SW480 (cell line): Measurements from ENCODE around the gene MLN.

Experiments
- DNase-seq: peaks from one replicate; pipeline ENCODE4 v3.0.0-alpha.2; 2016; ENCODE audit warnings: low spot score

The MLN gene

GRCh38 chr6:33803571-33804053 is at the start of gene MLN:
Gene MLN (minus strand): TSS chr6:33804003. CDS start chr6:33801163, 2,840 bp downstream.
- DNase-seq, result no peak

GRCh38 chr6:33853026-33853425 is 49.2 kb upstream of the MLN start:
- no peak for DNase-seq

GRCh38 chr6:33851959-33852358 is 48.2 kb upstream of the MLN start:
- peak; percentile 13 for DNase-seq

GRCh38 chr6:33850869-33851541 is 47.2 kb upstream of the MLN start:
- DNase-seq, result no peak

DNA sequence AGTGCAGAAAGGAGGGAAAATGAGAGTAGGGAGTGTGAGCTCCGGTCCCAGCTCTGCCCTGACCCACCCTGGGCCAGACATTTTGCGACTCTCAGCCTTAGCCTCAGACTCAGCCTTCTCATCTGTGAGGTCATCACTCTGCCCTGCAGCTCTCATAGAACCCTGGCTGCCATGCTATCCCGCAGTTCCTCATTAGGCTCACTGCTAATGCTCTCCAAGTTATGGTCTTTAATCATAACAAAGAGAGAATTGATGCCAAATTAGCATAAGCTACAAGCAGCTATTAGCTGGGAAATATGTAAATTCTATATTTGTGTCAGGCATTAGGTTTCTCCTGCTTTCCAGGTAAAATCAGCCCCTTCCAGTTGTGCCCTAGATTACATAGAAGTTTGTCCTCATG is 46.5 kb upstream of the MLN start:
- DNase-seq, result no peak

DNA sequence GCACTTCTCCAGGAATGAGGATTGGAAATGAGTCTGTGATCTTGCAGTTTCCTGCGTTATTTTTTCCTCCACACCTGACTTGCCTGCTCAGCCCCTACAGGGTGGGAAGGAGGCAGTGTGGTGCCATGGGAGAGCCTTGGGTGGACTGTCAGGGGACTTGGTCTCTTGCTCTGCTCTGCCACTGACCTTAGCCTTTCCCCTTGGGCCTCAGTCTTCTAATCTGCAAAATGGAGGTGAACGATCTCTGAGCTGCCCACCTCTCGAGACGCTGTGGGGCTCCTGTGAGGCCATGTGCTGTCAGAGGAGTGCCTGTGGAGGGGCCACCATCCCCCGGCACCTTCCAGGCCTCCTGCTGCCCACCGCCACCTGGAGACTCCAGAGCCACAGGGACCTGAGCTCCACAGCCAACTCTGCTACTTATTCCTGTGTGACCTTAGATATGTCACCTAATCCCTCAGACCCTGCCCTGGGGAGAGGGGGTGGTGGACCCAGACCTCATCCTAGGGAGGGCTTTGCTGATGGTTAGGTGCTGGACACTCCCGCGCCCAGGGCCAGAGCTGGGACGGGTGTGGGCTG is 45.8 kb upstream of the MLN start:
- DNase-seq, result no peak

DNA sequence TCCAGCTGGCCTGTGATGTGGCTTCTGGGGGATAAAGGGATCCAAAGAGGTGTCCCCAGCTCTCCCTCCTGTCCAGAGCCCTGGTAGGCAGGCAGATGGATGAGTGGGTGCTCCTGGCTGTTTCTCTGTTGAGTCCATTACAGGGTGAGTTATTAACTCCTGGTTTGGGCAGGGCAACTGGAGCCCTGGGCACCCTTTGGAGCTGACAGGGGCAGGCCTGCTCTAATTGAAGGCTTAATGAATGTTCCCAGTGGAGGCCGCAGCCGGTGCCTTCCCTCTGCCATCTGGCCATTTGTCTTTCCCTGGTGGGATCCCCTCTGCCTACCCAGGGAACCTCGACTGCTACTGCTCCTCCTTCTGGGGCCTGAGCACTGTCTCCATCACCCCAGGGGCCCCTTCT is 44.7 kb upstream of the MLN start:
- no peak for DNase-seq

GRCh38 chr6:33847867-33848266 is 44.1 kb upstream of the MLN start:
- DNase-seq, result no peak

- DNase-seq, result no peak
Observed at GRCh38 chr6:33847078-33847477, 43.3 kb upstream of the MLN start.

DNA sequence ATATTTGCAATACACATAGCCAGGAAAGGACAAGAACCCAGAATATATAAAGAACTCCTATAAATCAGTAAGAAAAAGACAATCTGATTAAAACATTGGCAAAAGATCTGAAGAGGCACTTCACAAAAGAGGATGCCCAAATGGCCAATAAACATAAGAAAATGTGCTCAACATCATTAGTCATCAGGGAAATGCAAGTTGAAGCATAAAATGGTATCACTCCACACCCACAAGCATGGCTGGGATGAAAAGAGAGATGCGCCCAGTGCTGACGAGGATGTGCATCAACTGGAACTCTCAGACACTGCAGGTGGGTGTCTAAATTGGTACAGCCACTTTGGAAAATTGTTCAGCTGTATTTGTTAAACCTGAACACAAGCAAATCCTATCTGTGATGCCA is 42.4 kb upstream of the MLN start:
- DNase-seq, result no peak

DNA sequence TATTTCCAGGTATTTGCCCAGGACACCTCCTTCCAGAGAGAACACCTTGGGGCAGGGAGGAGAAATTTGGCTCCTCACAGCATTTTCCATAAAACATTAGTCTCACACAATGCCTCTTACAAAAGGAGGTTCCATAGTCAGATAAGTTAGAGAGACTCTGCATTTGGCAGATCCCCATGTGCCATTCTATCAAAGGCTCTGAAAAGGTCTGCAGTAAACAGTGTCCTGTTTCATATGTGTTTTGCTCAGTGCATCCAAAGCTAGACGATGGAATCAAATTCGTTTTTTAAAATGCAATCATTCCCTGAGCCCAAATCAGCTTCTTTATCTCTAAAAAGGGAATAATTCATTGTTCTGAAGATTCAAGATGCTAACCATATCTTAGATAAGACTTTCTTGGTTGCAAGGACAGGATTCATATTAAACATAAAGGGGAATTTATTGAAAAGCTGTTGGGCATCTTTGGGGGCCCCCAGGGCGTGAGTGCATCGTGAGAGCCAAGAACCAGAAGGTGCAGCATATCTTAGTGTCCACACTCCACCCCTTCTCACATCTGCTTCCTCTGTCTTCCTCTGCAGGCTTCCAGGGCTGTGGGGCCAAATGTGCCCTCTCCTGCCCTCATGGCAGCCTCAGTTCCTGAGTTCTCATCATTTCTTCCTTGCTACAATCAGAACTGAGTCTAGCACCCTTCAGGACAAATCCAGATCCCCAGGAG is 41.4 kb upstream of the MLN start:
- DNase-seq, result no peak

- DNase-seq, result no peak
Observed at GRCh38 chr6:33843131-33844121, 39.6 kb upstream of the MLN start.

- no peak for DNase-seq
Observed at GRCh38 chr6:33841868-33842267, 38.1 kb upstream of the MLN start.

DNA sequence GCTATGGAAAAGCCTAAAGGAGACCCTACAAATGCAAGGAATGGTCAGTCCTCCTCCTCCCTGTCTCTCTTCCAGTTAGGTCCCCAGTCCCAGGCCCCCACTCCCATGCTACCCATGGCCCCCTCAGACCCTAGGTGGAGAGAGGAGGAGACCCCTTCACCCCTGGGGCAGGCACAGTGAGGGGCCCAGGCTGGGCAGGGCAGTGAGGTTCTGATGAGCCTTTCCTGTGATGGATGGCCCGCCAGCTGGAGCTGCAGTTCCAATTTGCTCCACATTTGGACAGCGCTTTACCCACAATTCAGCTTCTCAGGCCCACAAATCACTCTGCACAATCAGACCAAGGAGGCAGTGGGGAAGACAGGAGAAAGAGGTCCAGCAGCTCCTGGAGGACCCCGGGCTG is 37.3 kb upstream of the MLN start:
- no peak for DNase-seq

DNA sequence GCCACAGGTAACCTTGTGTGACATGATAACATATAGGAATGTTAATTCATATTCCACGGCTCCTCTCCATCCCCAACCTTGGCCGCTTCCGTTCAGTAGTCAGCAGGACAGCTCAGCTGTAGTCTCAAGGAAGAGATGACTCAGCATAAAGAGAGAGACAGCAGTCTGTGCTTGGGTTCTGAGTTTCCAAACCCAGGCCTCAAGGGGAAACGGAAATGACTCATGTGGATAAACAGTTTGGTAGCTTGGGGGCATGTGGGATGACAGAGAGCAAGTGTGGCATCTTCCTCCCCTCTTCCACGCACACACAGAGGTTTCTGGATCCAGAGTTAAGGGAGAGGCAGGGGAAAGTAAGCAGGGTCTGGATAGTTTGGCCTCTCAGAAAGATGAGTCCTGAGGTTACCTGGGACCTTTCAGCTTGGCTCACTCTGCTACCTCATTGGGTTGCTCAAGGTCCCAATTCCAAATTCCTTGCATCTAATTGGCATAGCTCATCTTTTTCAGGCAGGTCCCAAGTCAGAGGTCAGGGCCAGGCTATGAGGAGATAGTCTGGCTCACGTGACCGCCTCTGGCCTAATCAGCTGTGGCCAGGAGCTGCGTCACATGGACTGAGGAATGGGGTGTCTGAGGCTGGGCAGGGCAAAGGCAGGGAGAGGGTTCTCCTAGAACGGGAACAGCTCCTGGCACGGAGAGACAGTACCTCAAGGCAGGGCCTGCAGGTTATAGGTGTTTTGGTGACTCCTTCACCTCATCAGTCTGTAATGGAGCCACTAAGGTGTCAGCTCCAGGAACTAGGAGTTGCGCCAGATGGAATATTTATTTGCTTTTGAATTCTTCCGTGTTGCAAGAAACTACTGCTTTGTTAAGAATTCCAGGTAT is 36.5 kb upstream of the MLN start:
- DNase-seq, result peak; percentile 76

GRCh38 chr6:33839399-33840047 is 35.7 kb upstream of the MLN start:
- no peak for DNase-seq

DNA sequence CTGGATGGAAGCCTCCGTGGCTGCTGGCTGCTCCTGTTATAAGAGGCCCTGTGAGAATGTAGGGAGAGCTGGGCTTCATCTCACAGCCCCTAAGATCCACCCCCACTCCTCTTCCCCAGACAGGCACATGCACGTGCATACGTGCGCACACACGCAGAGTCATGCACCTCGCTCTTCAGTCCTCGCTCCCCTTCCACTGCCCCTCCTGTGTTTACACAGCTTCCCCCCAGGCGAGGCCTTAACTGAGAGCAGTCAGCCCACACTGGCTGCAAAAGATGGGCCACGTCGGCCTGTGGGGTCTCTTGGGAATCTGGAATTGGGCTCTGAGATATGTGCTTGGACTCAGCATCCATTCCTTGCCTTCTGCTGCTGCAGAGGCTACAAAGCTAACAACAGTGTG is 35.2 kb upstream of the MLN start:
- no peak for DNase-seq

DNA sequence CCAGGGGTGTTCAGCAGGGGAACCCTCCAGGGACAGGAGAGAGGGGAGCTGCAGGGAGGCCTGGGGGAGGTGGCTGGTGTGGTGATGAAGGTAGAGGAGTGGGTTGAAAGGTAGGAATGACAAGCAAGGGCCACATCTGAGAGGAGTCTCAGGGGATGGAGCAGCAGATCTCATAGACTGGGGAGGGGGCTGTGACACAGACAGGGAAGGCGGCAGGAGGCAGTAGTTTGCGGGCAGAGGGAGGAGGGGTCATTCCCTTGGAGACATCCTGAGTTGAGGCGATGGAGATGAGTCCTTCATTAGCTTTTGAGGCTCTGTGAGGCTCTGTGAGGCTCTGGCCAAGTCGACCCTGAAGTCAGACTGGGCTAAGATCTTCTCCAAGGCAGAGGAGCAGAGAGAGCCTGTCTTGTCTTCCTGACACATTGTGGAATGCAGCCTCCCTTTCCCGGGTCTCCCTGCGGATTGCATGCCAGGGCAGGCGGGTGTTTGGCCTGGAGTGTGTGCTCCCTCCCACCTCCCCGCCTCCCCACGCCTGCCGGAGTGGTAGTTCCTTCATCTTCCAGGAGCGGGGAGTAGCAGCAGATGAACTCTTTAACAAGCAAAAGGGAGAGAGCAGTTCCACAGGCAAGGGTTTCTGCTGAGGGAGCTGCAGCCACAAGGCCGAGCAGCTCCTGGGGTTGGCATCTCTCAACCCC is 34.3 kb upstream of the MLN start:
- DNase-seq, result no peak

- no peak for DNase-seq
Observed at GRCh38 chr6:33836806-33837469, 33.1 kb upstream of the MLN start.
